Upper lobe of left lung (tissue), 6 donors: ENCODE results near the gene SPNS3. TPM values are rescaled to one million over a fixed set of nuclear protein-coding genes. Genes with fewer than 3 reads are reported as not detected.

Experiments used
- ATAC-seq, 2 donors: fragments of 200-7000 bp; cut with Tn5 transposase; one replicate each; pipeline ENCODE4 v1.9.1; 2022; ENCODE audit warnings: mild to moderate bottlenecking in 2 of 2, moderate library complexity in 2 of 2; ENCODE audit not compliant: low FRiP score in 2 of 2
- DNase-seq, 2 donors: peaks; one replicate each; pipeline ENCODE4 v3.0.0-alpha.2; 2019 to 2020
- H3K27ac ChIP-seq, 4 donors: fragments of 200-600 bp; sonication (generic); one replicate each; pipeline ENCODE4 v1.5.1; 2016 to 2019
- H3K27me3 ChIP-seq, 4 donors: fragments of 200-600 bp; sonication (generic); one replicate each; pipeline ENCODE4 v1.5.1; 2017 to 2019
- H3K36me3 ChIP-seq, 4 donors: fragments of 200-600 bp; sonication (generic); one replicate each; pipeline ENCODE4 v1.5.1; 2016 to 2019
- H3K4me1 ChIP-seq, 4 donors: fragments of 200-600 bp; sonication (generic); one replicate each; pipeline ENCODE4 v1.5.1; 2018 to 2019
- H3K4me3 ChIP-seq, 4 donors: fragments of 200-600 bp; sonication (generic); one replicate each; pipeline ENCODE4 v1.5.1; 2017 to 2019; ENCODE audit warnings: mild to moderate bottlenecking in 2 of 4, moderate library complexity in 1 of 4
- H3K9me3 ChIP-seq, 4 donors: fragments of 200-600 bp; sonication (generic); one replicate each; pipeline ENCODE4 v1.5.1; 2018 to 2019
- EP300 ChIP-seq, 4 donors: sonication (generic); formaldehyde crosslinking; IDR thresholded peaks; one replicate each; pipeline ENCODE4 v1.5.1; 2017; ENCODE audit warnings: antibody characterized with exemption in 4 of 4, control low read depth in 2 of 4
- POLR2A ChIP-seq, 4 donors: fragments of 450-650 bp; IDR thresholded peaks; one replicate each; pipeline ENCODE4 v1.5.1; 2016 to 2017; ENCODE audit warnings: antibody characterized with exemption in 4 of 4, mild to moderate bottlenecking in 2 of 4
- POLR2AphosphoS5 ChIP-seq, 2 donors: sonication (generic); formaldehyde crosslinking; IDR thresholded peaks; one replicate each; pipeline ENCODE4 v1.5.1; 2017; ENCODE audit warnings: antibody characterized with exemption in 2 of 2
- WGBS, 2 donors: methylation state at CpG; one replicate each; pipeline ENCODE4 v1.1.5; 2017 to 2018; 5-methylcytosine and 5-hydroxymethylcytosine counted together
- total RNA-seq, 6 donors: library from RNA; depleted of rRNA in 4 of 6; stranded (reverse); fragments of >200 nt in 4 of 6; gene quantifications; one replicate each; pipeline versions ENCODE4 v1.1.0 to v1.2.1, GENCODE V29; 2016 to 2021
- TF ChIP-seq, protein P1 (sequence below), 6 experiments: fragments of 450-650 bp in 4 of 6; fragments of 200-600 bp in 2 of 6; sonication (generic) in 2 of 6; IDR thresholded peaks; one replicate each; pipeline ENCODE4 v1.5.1; 2016 to 2019; ENCODE audit warnings: antibody characterized with exemption in 6 of 6
- donor health status: DM: no; HTN: no; CAD: no; lungs with moderate emphysema.
- donor health status: DM: no; HTN: yes; CAD: no; lungs with severe emphysema.

SPNS3 gene
- total RNA-seq, 6 donors from 2014 or later: 0.22 to 0.91 (median 0.52) TPM; not detected in 1

DNA sequence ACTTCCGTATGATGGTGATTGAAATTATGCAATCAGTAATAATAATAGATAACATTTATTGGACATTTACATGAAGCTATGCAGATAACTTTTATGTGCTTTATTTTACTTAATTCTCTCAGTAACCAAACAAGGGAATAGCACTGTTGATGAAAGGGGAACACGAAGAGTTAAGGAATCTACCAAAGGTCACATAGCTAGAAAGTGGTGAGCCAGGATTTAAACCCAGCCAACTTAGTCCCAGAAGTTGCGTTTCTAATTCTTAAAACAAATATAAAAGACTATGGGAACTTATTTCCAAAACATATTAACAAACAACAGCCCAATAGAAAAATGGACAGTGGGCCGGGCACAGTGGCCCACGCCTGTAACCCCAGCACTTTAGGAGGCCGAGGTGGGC lies 9.7 kb downstream of the SPNS3 start:
- TF ChIP-seq EP300 (IDR thresholded peaks at IDR 0.05): no peak
- TF ChIP-seq, protein P1, sequence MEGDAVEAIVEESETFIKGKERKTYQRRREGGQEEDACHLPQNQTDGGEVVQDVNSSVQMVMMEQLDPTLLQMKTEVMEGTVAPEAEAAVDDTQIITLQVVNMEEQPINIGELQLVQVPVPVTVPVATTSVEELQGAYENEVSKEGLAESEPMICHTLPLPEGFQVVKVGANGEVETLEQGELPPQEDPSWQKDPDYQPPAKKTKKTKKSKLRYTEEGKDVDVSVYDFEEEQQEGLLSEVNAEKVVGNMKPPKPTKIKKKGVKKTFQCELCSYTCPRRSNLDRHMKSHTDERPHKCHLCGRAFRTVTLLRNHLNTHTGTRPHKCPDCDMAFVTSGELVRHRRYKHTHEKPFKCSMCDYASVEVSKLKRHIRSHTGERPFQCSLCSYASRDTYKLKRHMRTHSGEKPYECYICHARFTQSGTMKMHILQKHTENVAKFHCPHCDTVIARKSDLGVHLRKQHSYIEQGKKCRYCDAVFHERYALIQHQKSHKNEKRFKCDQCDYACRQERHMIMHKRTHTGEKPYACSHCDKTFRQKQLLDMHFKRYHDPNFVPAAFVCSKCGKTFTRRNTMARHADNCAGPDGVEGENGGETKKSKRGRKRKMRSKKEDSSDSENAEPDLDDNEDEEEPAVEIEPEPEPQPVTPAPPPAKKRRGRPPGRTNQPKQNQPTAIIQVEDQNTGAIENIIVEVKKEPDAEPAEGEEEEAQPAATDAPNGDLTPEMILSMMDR (IDR thresholded peaks at IDR 0.05): no peak
- TF ChIP-seq POLR2A (IDR thresholded peaks at IDR 0.05): no peak
- TF ChIP-seq POLR2AphosphoS5 (IDR thresholded peaks at IDR 0.05): no peak
- no peaks in the 10 kb centered on the region for H3K36me3 ChIP-seq
- no peak for ATAC-seq
- H3K4me1 ChIP-seq: peaks cover 0 to 8% (median 6%) of the 10 kb centered on the region in 4 donors
- H3K27ac ChIP-seq: no peak overlapping the region
- H3K9me3 ChIP-seq: no peaks in the 10 kb centered on the region
- H3K4me3 ChIP-seq: no peak overlapping the region
- WGBS, 2 donors: 58 to 73% methylated on average over 6 of the region's 6 CpGs
- H3K27me3 ChIP-seq: no peaks in the 10 kb centered on the region
- no peak for DNase-seq

DNA sequence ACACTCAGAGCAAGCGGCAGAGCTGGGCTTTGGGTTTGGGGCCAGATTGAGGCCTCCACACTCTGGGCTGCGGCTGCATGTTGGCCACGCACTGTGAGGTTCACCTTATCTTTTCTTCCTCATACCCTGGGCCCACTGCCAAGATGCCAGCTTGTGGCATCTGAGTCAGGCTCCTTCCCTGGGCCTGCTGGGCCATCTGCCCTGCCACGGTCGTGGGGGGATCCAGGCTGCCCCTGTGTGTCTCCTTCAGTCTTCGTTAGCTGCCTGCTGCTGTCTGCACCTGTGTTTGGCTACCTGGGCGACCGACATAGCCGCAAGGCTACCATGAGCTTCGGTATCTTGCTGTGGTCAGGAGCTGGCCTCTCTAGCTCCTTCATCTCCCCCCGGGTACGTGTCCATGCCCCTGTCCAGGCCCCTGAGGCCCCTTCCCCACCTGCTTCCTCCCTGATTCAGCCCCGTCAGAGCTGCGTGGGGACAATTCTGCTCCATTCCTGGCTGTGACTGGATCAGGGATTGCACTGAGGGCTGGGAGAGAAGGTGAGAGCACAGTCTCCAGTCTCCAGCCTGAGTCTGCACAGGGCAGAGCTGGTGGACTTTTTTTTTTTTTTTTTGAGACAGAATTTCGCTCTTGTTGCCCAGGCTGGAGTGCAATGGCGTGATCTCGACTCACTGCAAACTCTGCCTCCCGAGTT lies 11.2 kb downstream of the SPNS3 start:
- Histone ChIP-seq H3K9me3 (no peaks in the 10 kb centered on the region), H3K4me3 (no peak overlapping the region), H3K36me3 (no peaks in the 10 kb centered on the region), H3K27ac (peak overlapping the region in 2 of 4 donors; percentile 30 to 44), H3K27me3 (no peaks in the 10 kb centered on the region), H3K4me1 (peaks cover 8 to 21% (median 15%) of the 10 kb centered on the region in 4 donors)
- DNase-seq: peak in 1 of 2 donors; percentile 85
- TF ChIP-seq POLR2A (IDR thresholded peaks at IDR 0.05) (no peak), POLR2AphosphoS5 (IDR thresholded peaks at IDR 0.05) (no peak), EP300 (IDR thresholded peaks at IDR 0.05) (no peak)
- TF ChIP-seq, protein P1 (IDR thresholded peaks at IDR 0.05): no peak
- 59 to 67% methylated on average over 12 to 18 of the region's 18 CpGs for WGBS, 2 donors
- ATAC-seq: peak in 1 of 2 donors; percentile 70

- H3K4me1 ChIP-seq: peaks cover 9 to 26% (median 20%) of the 10 kb centered on the region in 4 donors
- H3K27ac ChIP-seq: no peak overlapping the region
- ATAC-seq: no peak
- no peak overlapping the region for H3K4me3 ChIP-seq
- 90 to 93% methylated on average over 12 to 13 of the region's 13 CpGs for WGBS, 2 donors
- TF ChIP-seq POLR2A (IDR thresholded peaks at IDR 0.05) (no peak), EP300 (IDR thresholded peaks at IDR 0.05) (no peak), POLR2AphosphoS5 (IDR thresholded peaks at IDR 0.05) (no peak)
- TF ChIP-seq, protein P1 (IDR thresholded peaks at IDR 0.05): no peak
- H3K36me3 ChIP-seq: no peaks in the 10 kb centered on the region
- DNase-seq: no peak
- H3K9me3 ChIP-seq: no peaks in the 10 kb centered on the region
- no peaks in the 10 kb centered on the region for H3K27me3 ChIP-seq
Observed at GRCh38 chr17:4445731-4446130, 12.0 kb downstream of the SPNS3 start.

GRCh38 chr17:4446326-4447071 lies 12.8 kb downstream of the SPNS3 start:
- DNase-seq (no peak), ATAC-seq (no peak)
- no peak overlapping the region for H3K4me3 ChIP-seq
- peaks cover 9 to 26% (median 20%) of the 10 kb centered on the region in 4 donors for H3K4me1 ChIP-seq
- H3K36me3 ChIP-seq: no peaks in the 10 kb centered on the region
- TF ChIP-seq POLR2A (IDR thresholded peaks at IDR 0.05): no peak
- no peak for TF ChIP-seq EP300 (IDR thresholded peaks at IDR 0.05)
- TF ChIP-seq POLR2AphosphoS5 (IDR thresholded peaks at IDR 0.05): no peak
- TF ChIP-seq, protein P1 (IDR thresholded peaks at IDR 0.05): no peak
- 76 to 82% methylated on average over 14 to 20 of the region's 20 CpGs for WGBS, 2 donors
- H3K27ac ChIP-seq: no peak overlapping the region
- no peaks in the 10 kb centered on the region for H3K27me3 ChIP-seq
- H3K9me3 ChIP-seq: no peaks in the 10 kb centered on the region
